Keratinocyte (primary cell): ENCODE results near the gene RPL29. TPM values are rescaled to one million over a fixed set of nuclear protein-coding genes. Genes with fewer than 3 reads are reported as not detected.

Experiments
- DNase-seq: peaks from one replicate; pipeline ENCODE4 v3.0.0-alpha.2; 2011; ENCODE audit warnings: low read depth, missing footprints, low spot score
- FAIRE-seq: peaks from 2 replicates; lab custom pipeline; 2011; peaks lifted over from hg19 to GRCh38; lab: Jason Lieb, UNC
- H2AFZ ChIP-seq: 2 replicates; pipeline ENCODE4 v1.6.0; 2012; ENCODE audit warnings: low read length, control low read depth, inconsistent platforms; ENCODE audit not compliant: control insufficient read depth
- H3K27ac ChIP-seq: 2 replicates; pipeline ENCODE4 v1.5.1; 2011; ENCODE audit warnings: low read length; ENCODE audit not compliant: control insufficient read depth, insufficient read depth
- H3K27me3 ChIP-seq: 3 replicates; pipeline ENCODE4 v1.6.0; 2011; ENCODE audit warnings: low read length; ENCODE audit not compliant: control insufficient read depth, insufficient read depth; ENCODE audit errors: extremely low read depth
- H3K36me3 ChIP-seq, 2 experiments: 2 replicates in 1 of 2; 3 replicates in 1 of 2; pipeline ENCODE4 v1.5.1; 2011; ENCODE audit warnings: low read length in 2 of 2, mild to moderate bottlenecking in 1 of 2; ENCODE audit not compliant: control insufficient read depth in 2 of 2, insufficient read depth in 2 of 2; ENCODE audit errors: extremely low read depth in 1 of 2
- H3K4me1 ChIP-seq: 3 replicates; pipeline ENCODE4 v1.5.1; 2011; ENCODE audit warnings: low read length; ENCODE audit not compliant: control insufficient read depth, insufficient read depth; ENCODE audit errors: extremely low read depth
- H3K4me2 ChIP-seq: 3 replicates; pipeline ENCODE4 v1.6.0; 2011; ENCODE audit warnings: low read depth, low read length; ENCODE audit not compliant: control insufficient read depth, insufficient read depth; ENCODE audit errors: extremely low read depth
- H3K4me3 ChIP-seq, 3 experiments: fragments of 200-600 bp in 1 of 3; sonication (generic) in 1 of 3; 2 replicates in 2 of 3; 3 replicates in 1 of 3; pipeline ENCODE4 v1.5.1; 2011 to 2016; ENCODE audit warnings: low read length in 3 of 3, mild to moderate bottlenecking in 3 of 3, control low read depth in 2 of 3, inconsistent platforms in 1 of 3, low read depth in 1 of 3, mixed read lengths in 1 of 3, mixed run types in 1 of 3, moderate library complexity in 1 of 3; ENCODE audit not compliant: control insufficient read depth in 2 of 3, insufficient read depth in 2 of 3; ENCODE audit errors: extremely low read depth in 1 of 3
- H3K79me2 ChIP-seq: 2 replicates; pipeline ENCODE4 v1.6.0; 2012; ENCODE audit warnings: low read length; ENCODE audit not compliant: control insufficient read depth, insufficient read depth
- H3K9ac ChIP-seq: 3 replicates; pipeline ENCODE4 v1.6.0; 2011; ENCODE audit warnings: low read length; ENCODE audit not compliant: control insufficient read depth, insufficient read depth; ENCODE audit errors: extremely low read depth
- H3K9me1 ChIP-seq: 3 replicates; pipeline ENCODE4 v1.6.0; 2011; ENCODE audit warnings: low read length; ENCODE audit not compliant: control insufficient read depth, insufficient read depth; ENCODE audit errors: extremely low read depth
- H3K9me3 ChIP-seq: 2 replicates; pipeline ENCODE4 v1.5.1; 2012; ENCODE audit warnings: low read depth, low read length; ENCODE audit not compliant: control insufficient read depth
- H4K20me1 ChIP-seq: 3 replicates; pipeline ENCODE4 v1.6.0; 2011; ENCODE audit warnings: low read length; ENCODE audit not compliant: control insufficient read depth, insufficient read depth; ENCODE audit errors: extremely low read depth
- CTCF ChIP-seq, 3 experiments: IDR thresholded peaks in 1 of 3; conservative IDR thresholded peaks in 1 of 3; optimal IDR thresholded peaks in 1 of 3; 2 replicates in 2 of 3; 3 replicates in 1 of 3; pipeline versions ENCODE3 to v1.5.1; 2011; ENCODE audit warnings: low read length in 3 of 3, mild to moderate bottlenecking in 3 of 3, moderate library complexity in 2 of 3, control low read depth in 1 of 3, inconsistent platforms in 1 of 3; ENCODE audit not compliant: insufficient read depth in 2 of 3; ENCODE audit errors: extremely low read depth in 1 of 3
- EZH2 ChIP-seq: IDR thresholded peaks from one replicate; pipeline ENCODE4 v1.6.1; 2012; ENCODE audit warnings: inconsistent platforms, mild to moderate bottlenecking, low read length, moderate library complexity
- dilution Hi-C: fragments of 300-500 bp; cut with MboI; formaldehyde crosslinking; loops from one replicate; pipeline ENCODE4 v1.7.0; 2020; ENCODE audit warnings: low sequenced_read_pairs; ENCODE audit not compliant: extremely low pct_ligation_motif_present
- polyA plus RNA-seq, 5 experiments: library from polyadenylated mRNA; depleted of rRNA in 3 of 5; stranded (reverse) in 3 of 5; stranded (forward) in 1 of 5; unstranded in 1 of 5; fragments of >200 nt; gene quantifications; 1 replicate in 1 of 5; 2 replicates in 3 of 5; 3 replicates in 1 of 5; pipeline versions ENCODE4 v1.2.1 to v1.2.3, GENCODE V29; 2011 to 2012; ENCODE audit warnings: missing spikeins in 2 of 5, low read depth in 1 of 5, low replicate concordance in 1 of 5

Gene RPL29
- polyA plus RNA-seq, 1 donor (not counting 4 experiments of a cell fraction or from before 2014, with no cell fraction given): 1,648 TPM

DNA sequence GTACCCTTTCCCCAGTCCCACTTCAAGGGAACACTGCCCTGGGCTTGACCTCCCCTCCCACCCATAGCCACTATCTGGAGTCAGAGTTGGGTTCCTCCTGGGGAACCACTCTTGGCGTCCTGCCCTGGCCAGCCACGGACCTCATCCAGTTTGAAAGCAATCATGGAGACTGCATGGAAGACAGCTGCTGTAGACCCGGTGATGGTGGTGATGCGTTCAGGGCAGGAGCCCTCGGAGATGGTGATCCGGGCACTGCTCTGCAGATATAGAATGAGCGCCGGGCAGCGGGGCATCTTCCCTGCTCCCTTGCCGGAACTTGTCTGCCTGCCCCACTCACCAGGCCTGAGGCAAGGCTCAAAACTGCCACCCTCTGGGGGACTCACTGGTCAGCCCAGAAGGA is 35.3 kb downstream of the RPL29 start:
- dilution Hi-C loops: no loop called here
- FAIRE-seq: no peak

DNA sequence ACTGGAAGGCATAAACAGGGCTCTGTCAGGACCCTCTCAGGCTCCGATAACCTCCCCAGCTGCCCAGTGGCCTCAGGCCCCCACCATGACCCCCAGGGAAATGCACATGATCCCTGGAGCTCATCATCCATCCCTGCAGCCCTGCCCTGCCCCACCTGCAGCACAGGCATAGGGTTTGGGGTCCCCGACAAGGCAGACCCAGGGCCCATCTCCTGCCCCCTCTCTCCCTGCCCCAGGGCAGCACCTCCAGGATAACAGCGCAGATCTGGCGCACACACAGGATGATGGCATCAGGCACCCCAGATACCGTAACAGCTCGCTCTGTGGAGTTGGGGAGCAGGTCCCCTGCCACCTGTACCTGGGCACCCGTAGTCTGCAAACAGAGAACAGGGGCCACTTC is 36.0 kb downstream of the RPL29 start:
- FAIRE-seq (no peak), DNase-seq (no peak)

More for the DNA sequence above, 35.3 kb downstream of the RPL29 start:
- H3K27me3 ChIP-seq: peaks cover 4% of the 10 kb centered on the region
- no peaks in the 10 kb centered on the region for H3K9me3 ChIP-seq
- H2AFZ ChIP-seq: no peak overlapping the region
- no peak overlapping the region for H3K27ac ChIP-seq
- H3K36me3 ChIP-seq: peaks cover 0 to 25% of the 10 kb centered on the region in 2 experiments
- no peaks in the 10 kb centered on the region for H4K20me1 ChIP-seq
- H3K4me3 ChIP-seq: no peak overlapping the region
- H3K4me1 ChIP-seq: peaks cover 10% of the 10 kb centered on the region
- TF ChIP-seq CTCF (optimal IDR thresholded peaks at IDR 0.05 in 1 of 3, IDR thresholded peaks at IDR 0.05 in 1 of 3, conservative IDR thresholded peaks at IDR 0.05 in 1 of 3; ENCODE audit: extremely low read depth in 1 of 3, insufficient read depth in 2 of 3, low read length in 3 of 3): no peak
- no peak for TF ChIP-seq EZH2
- DNase-seq: no peak
- H3K79me2 ChIP-seq: no peaks in the 10 kb centered on the region
- H3K4me2 ChIP-seq: no peak overlapping the region
- no peaks in the 10 kb centered on the region for H3K9me1 ChIP-seq
- H3K9ac ChIP-seq: no peak overlapping the region

More for the DNA sequence above, 36.0 kb downstream of the RPL29 start:
- no peak overlapping the region for H3K4me2 ChIP-seq
- H3K4me3 ChIP-seq: no peak overlapping the region
- no peak overlapping the region for H2AFZ ChIP-seq
- H3K9me3 ChIP-seq: no peaks in the 10 kb centered on the region
- no peaks in the 10 kb centered on the region for H3K79me2 ChIP-seq
- dilution Hi-C loops: no loop called here
- TF ChIP-seq EZH2: no peak
- no peak for TF ChIP-seq CTCF (optimal IDR thresholded peaks at IDR 0.05 in 1 of 3, IDR thresholded peaks at IDR 0.05 in 1 of 3, conservative IDR thresholded peaks at IDR 0.05 in 1 of 3; ENCODE audit: extremely low read depth in 1 of 3, insufficient read depth in 2 of 3, low read length in 3 of 3)
- H3K27ac ChIP-seq: no peak overlapping the region
- H4K20me1 ChIP-seq: no peaks in the 10 kb centered on the region
- H3K9ac ChIP-seq: no peak overlapping the region
- peaks cover 11% of the 10 kb centered on the region for H3K27me3 ChIP-seq
- H3K9me1 ChIP-seq: no peaks in the 10 kb centered on the region
- H3K4me1 ChIP-seq: peaks cover 11% of the 10 kb centered on the region
- peaks cover 0 to 25% of the 10 kb centered on the region in 2 experiments for H3K36me3 ChIP-seq
